ENCODE data around the gene ASPRV1.
"Not testable (repeated sequence)": the region's sequence is repeated elsewhere in the genome, so short reads cannot be mapped to it uniquely, and the experiment has no call there.

Gene ASPRV1

DNA sequence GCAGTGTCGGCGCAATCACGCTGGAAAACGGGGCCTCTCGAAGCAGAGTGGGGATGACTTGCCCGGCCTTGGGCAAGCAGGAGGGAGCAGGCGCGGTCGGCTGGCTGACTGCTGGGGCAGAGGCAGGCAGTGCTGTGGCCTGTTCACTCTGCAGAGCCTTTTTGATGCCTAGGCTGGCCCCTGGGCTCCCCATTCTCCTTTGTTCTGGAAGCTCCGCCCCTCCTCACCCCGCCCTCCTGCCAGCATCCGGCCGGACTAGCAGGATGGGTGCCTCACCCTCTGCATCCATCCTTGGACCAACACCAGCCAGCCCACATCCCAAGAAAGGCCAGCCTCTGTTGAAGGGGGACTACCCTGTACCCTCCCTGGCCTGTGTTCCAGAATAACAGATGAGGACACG, at the start of gene ASPRV1:
TSS of gene ASPRV1 (minus strand) at position 136 of the 400 bp plus-strand sequence. CDS start 195 bp downstream, outside the sequence.
- DNase-seq = no peak

DNA sequence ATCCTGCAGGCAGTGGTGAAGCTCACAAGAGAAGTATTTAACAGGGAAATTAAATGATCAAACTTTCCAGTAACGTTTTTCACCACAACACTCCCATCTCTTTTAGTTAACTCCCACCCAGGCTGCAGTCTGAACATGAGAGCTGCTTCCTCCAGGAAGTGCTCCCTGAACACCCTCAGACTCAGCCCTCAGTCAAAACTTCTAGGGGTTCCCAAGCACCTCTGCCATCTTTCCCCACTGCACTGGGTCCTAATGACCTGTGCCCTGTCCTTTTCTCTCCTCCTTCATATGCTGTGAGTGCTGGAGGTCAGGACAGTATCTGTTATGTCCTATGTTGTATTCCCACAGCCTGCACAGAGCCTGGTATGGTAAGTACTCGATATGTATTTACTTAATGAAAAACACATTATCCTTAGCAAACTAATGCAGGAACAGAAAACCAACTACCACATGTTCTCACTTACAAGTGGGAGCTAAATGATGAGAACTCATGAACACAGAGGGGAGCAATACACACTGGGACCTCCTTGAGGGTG, 49.2 kb upstream of the ASPRV1 start:
- DNase-seq = no peak

DNA sequence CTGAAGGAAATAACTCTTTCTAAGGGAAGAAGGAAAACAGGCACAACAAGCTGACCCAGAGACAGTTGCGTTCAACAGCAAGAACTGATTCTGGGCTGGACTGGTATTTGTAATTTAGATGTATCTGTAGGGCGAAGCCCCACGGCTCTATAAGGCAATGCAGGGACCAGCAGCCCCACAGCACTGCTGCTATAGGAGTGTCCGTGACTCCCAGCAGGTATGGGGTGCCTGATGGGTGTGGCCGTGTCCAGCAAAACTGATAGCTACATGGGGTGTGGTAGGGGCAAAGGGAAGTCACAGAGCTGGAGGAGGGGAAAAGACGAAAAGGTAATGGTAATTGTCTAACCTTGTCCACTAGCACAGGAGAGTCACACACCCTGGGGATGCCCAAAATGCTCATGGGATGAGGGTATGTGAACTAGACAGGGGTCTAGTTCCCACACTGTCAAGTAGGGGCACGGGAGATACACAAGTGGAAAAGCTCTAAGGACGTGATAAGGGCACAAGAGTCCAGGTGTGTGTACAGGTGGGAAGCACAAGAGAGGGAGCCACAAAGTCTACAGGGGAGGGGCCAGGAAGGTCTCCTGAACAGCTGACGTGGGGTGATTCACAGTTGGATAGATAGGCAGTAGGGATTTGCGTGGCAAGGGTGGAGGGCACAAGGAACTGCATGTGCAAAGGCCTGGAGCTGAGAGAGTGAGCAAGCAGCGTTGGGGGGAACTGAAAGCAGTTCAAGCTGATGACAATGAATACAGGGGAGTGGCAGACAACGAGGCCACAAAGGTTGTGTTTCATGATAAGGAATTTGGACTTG, 48.5 kb upstream of the ASPRV1 start:
- no peak for DNase-seq

- no peak for DNase-seq
Observed at GRCh38 chr2:70008290-70008689, 46.9 kb upstream of the ASPRV1 start.

GRCh38 chr2:70007151-70007550, 45.7 kb upstream of the ASPRV1 start:
- no peak for DNase-seq

DNA sequence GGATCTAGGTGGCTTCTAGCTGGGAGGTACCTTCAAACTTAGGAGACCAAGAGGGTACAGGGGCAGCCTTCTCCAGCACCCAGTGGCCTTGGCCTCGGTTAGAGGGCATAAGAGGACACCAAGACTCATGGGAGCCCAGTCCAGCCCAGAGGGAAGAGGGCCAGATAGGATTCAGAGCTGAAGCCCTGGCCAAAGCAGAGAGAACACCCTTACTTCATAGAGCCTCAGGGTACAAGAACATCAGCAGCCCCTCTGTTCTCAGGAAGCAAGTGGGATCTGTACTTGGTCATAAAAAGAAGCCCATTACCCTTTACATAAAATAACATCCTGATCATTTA, 45.0 kb upstream of the ASPRV1 start:
- no peak for DNase-seq

GRCh38 chr2:70005752-70006446, 44.5 kb upstream of the ASPRV1 start:
- DNase-seq = no peak

- no peak for DNase-seq
Observed at GRCh38 chr2:70005216-70005615, 43.8 kb upstream of the ASPRV1 start.

- no peak for DNase-seq
Observed at GRCh38 chr2:70003093-70003830, 41.8 kb upstream of the ASPRV1 start.

- DNase-seq = no peak
Observed at GRCh38 chr2:70002241-70002899, 40.9 kb upstream of the ASPRV1 start.

DNA sequence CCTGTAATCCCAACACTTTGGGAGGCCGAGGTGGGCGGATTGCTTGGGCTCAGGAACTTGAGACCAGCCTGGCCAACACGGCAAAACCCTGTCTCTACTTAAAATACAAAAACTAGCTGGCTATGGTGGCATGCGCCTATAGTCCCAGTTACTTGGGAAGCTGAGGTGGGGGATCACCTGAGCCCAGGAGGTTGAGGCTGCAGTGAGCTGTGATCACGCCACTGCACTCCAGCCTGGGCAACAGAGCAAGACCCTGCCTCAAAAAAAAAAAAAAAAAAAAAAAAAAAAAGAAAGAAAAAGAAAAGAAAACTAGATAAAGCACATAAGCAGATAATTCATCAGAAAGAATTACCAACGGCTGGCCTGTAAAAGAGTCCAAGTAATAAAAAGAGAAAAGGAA, 39.1 kb upstream of the ASPRV1 start:
- not testable (repeated sequence) for DNase-seq

- no peak for DNase-seq
Observed at GRCh38 chr2:69998761-69999160, 37.3 kb upstream of the ASPRV1 start.

- no peak for DNase-seq
Observed at GRCh38 chr2:69997015-69997830, 35.8 kb upstream of the ASPRV1 start.

DNA sequence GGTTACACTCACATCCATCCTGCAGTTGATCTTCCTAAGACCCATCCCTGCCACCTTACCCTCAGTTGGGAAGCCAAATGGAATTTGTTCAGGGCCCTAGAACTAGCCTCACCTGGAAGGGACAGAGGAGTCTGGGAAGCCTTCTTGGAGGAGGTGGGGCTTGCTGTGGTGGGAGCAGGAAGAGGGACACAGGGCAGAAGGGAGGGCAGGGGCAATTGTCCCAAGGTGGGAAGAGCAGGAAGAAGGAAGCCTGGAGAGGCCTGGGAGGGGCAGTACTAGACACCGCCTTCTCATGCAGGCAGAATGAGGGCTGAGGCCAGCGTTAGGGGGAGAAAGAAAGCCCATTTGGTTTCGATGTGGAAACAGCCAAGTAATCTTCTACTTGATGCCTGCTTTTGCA, 34.1 kb upstream of the ASPRV1 start:
- no peak for DNase-seq

- DNase-seq = no peak
Observed at GRCh38 chr2:69994166-69994565, 32.7 kb upstream of the ASPRV1 start.

DNA sequence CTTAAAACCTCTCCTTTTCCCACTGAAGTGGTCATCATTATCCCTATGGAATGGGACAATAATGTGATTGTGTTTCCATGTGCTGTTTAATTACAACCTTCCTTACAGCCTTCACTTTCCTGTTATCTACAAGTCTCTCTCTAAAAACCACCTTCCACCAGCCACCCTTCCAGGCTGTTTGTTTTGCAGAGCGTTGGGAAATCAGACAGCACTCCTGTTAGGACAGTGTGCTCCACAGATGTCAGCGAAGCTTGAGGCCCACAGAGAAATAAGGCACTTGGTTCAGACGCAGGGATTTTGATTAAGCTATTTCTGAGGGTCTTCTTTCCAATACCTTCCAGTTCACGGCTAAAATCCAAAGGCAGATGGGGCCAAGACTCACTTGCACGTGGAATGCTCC, 32.3 kb upstream of the ASPRV1 start:
- no peak for DNase-seq

GRCh38 chr2:69993048-69993565, 31.7 kb upstream of the ASPRV1 start:
- no peak for DNase-seq

DNA sequence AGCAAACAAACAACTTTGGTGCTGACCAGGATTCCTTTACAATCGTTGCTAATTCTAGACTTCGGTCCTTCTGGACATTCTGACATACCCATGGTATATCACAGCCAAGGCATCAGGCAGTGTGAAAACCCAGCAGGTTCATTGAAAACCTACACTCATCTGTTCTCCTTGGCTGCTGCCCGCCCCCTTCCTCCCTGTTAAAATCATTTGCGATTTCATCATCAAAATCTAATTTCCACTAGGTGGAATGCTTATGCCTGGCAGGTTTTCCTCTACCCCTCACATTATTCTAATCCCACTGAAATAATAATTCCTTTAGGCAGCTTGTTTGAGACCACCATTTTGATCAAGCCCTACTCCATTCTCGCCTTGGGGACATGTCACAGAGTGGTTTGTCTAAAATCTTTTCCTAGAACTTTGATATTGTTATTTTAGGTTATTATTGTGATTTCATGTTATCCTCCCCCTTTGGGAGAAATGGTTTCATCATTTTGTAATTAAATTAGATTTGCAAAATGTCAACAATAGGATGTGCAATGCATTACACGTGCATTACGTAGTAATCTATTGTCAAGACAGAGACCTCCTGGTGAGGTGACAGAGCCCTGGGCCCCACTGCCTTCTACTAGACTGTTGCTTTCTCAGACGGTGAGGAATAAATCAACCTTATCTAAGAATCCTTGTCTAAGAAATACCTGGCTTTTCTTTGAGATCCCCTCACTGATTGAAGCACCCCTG, 31.0 kb upstream of the ASPRV1 start:
- DNase-seq = no peak

DNA sequence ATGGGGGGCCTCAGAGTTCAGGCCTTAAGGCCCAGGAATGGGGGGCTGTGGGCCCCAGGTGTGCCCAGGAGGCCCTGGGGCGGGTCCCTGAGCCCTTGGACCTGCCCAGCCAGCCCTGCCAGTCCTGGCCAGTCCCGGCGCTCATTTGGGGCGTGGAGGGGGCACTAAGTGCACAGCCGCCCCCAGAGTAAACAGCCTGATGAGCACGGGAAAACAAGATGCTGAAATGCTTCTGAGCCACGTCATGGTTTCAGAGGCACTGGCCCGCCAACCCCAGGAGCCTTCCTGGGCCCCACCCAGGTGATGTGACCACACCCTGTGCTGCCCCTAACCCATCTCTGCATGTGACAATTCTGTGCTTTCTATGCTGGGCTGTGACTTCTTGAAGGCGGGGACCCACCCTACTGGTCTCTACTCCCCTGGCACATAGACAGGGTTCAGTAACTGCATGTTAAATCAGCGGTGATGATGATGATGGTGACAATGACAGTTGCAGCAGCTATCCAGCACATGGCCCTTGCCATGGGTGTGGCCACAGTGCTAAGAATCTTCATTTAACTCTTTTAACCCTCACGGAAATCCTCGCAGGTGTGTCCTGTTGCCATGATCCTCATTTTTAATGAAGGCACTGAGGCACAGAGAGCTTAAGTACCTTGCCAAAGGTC, 28.1 kb upstream of the ASPRV1 start:
- no peak for DNase-seq

- DNase-seq = no peak
Observed at GRCh38 chr2:69989009-69989408, 27.6 kb upstream of the ASPRV1 start.

Measured in NCI-H510A treated with DMSO at 0.1 percent for 48 hours (cell line).